ENCODE data around the gene BNC2.

DNA sequence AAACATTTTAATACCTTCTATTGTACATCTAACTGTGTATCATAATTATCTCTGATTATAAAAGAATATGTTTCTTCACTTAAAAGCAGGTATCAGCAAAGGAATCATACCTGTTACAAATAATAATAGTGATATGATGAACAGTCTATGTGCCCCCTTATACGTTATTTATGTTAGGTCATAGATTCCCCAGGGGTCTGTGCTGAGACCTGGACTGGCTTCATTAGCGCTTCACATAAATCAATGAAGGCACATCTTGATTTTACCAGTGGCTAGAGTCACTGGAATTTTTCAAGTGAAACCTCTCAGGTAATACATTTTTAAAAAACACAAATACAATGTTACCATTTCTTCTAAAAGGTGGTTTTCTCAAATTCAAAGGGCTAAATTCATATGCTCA lies 275.2 kb downstream of the BNC2 start:
- TF ChIP-seq, protein P1, sequence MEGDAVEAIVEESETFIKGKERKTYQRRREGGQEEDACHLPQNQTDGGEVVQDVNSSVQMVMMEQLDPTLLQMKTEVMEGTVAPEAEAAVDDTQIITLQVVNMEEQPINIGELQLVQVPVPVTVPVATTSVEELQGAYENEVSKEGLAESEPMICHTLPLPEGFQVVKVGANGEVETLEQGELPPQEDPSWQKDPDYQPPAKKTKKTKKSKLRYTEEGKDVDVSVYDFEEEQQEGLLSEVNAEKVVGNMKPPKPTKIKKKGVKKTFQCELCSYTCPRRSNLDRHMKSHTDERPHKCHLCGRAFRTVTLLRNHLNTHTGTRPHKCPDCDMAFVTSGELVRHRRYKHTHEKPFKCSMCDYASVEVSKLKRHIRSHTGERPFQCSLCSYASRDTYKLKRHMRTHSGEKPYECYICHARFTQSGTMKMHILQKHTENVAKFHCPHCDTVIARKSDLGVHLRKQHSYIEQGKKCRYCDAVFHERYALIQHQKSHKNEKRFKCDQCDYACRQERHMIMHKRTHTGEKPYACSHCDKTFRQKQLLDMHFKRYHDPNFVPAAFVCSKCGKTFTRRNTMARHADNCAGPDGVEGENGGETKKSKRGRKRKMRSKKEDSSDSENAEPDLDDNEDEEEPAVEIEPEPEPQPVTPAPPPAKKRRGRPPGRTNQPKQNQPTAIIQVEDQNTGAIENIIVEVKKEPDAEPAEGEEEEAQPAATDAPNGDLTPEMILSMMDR (IDR thresholded peaks at IDR 0.05): no peak
- TF ChIP-seq POLR2AphosphoS5 (IDR thresholded peaks at IDR 0.05; ENCODE audit: low read depth, low read length) (no peak), TCF7L2 (IDR thresholded peaks at IDR 0.05; ENCODE audit: low read depth, low read length) (no peak), SIN3A (IDR thresholded peaks at IDR 0.05; ENCODE audit: borderline replicate concordance, insufficient read depth, low read depth, low read length) (no peak)
- TF ChIP-seq, protein P2, sequence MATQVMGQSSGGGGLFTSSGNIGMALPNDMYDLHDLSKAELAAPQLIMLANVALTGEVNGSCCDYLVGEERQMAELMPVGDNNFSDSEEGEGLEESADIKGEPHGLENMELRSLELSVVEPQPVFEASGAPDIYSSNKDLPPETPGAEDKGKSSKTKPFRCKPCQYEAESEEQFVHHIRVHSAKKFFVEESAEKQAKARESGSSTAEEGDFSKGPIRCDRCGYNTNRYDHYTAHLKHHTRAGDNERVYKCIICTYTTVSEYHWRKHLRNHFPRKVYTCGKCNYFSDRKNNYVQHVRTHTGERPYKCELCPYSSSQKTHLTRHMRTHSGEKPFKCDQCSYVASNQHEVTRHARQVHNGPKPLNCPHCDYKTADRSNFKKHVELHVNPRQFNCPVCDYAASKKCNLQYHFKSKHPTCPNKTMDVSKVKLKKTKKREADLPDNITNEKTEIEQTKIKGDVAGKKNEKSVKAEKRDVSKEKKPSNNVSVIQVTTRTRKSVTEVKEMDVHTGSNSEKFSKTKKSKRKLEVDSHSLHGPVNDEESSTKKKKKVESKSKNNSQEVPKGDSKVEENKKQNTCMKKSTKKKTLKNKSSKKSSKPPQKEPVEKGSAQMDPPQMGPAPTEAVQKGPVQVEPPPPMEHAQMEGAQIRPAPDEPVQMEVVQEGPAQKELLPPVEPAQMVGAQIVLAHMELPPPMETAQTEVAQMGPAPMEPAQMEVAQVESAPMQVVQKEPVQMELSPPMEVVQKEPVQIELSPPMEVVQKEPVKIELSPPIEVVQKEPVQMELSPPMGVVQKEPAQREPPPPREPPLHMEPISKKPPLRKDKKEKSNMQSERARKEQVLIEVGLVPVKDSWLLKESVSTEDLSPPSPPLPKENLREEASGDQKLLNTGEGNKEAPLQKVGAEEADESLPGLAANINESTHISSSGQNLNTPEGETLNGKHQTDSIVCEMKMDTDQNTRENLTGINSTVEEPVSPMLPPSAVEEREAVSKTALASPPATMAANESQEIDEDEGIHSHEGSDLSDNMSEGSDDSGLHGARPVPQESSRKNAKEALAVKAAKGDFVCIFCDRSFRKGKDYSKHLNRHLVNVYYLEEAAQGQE (IDR thresholded peaks at IDR 0.05; ENCODE audit: insufficient read depth in 1 of 2, low read depth in 2 of 2, low read length in 1 of 2): no peak

Data from Panc1 (cell line).